Measurements from ENCODE around the gene TMEM63C. TPM values are rescaled to one million over a fixed set of nuclear protein-coding genes. Genes with fewer than 3 reads are reported as not detected.

Gene TMEM63C
- total RNA-seq, 4 donors from 2014 or later, result 0.98 to 1.9 TPM; not detected in 2

GRCh38 chr14:77230914-77231313, 49.3 kb downstream of the TMEM63C start:
- intact Hi-C loops (cut with DNase I; ENCODE audit: low total_unique reads), result no loop called here

DNA sequence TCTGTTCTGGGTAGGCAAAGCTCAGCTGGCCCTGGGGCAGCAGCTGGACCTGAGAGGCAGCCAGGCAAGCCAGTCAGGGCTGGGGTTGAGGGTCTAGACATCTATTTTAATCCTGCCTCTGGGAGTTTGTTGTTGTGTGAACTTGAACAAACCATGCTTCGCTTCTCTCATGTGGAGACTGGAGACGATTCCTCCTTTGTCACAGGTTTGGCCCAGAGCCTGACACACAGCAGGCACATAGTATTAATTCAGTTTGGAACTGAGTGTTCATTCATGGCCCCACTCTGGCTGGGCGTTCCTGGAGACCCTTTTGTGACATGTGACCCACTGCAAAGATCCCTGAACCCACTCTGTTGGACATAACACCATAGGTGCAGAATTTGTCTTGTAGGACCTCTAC, 50.1 kb downstream of the TMEM63C start:
- no peak for DNase-seq
- no peak overlapping the region for H3K4me3 ChIP-seq
- H3K27me3 ChIP-seq, result no peaks in the 10 kb centered on the region
- no peaks in the 10 kb centered on the region for H3K9me3 ChIP-seq
- no peak overlapping the region for H3K27ac ChIP-seq
- no peaks in the 10 kb centered on the region for H3K4me1 ChIP-seq
- TF ChIP-seq CTCF (IDR thresholded peaks at IDR 0.05) (no peak), POLR2A (IDR thresholded peaks at IDR 0.05) (no peak)
- H3K36me3 ChIP-seq, result no peaks in the 10 kb centered on the region
- intact Hi-C loops (cut with DNase I; ENCODE audit: low total_unique reads), result no loop called here

More at GRCh38 chr14:77230914-77231313, 49.3 kb downstream of the TMEM63C start:
- no peaks in the 10 kb centered on the region for H3K27me3 ChIP-seq
- TF ChIP-seq CTCF (IDR thresholded peaks at IDR 0.05) (no peak), POLR2A (IDR thresholded peaks at IDR 0.05) (no peak)
- no peak overlapping the region for H3K4me3 ChIP-seq
- H3K27ac ChIP-seq, result no peak overlapping the region
- H3K9me3 ChIP-seq, result no peaks in the 10 kb centered on the region
- H3K36me3 ChIP-seq, result no peaks in the 10 kb centered on the region
- no peak for DNase-seq
- no peaks in the 10 kb centered on the region for H3K4me1 ChIP-seq

GRCh38 chr14:77236814-77237213, 55.2 kb downstream of the TMEM63C start:
- H3K27me3 ChIP-seq, result no peaks in the 10 kb centered on the region
- H3K4me3 ChIP-seq, result no peak overlapping the region
- H3K4me1 ChIP-seq, result no peaks in the 10 kb centered on the region
- no peaks in the 10 kb centered on the region for H3K36me3 ChIP-seq
- intact Hi-C loops (cut with DNase I; ENCODE audit: low total_unique reads), result no loop called here
- H3K27ac ChIP-seq, result no peak overlapping the region
- H3K9me3 ChIP-seq, result no peaks in the 10 kb centered on the region
- no peak for DNase-seq
- TF ChIP-seq POLR2A (IDR thresholded peaks at IDR 0.05) (no peak), CTCF (IDR thresholded peaks at IDR 0.05) (no peak)

DNA sequence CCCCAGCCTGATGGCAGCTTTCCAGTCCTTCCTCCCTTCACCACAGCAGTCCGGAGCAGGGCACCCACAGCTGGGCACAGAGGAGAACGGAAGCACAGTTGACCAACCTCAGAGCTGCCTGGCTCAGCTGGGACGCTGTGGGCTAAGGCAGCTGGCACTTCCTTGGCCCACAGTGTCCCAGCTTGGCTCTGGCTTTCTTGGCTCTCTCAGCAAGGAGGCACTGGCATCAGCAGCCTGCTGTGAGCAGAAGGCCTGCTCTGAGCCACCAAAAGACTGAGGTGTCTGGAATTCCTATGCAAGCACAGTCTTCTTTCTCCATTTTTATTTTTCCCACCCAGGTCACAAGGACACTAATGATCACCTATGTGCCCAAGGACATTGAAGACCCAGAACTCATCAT, 56.8 kb downstream of the TMEM63C start:
- H3K4me1 ChIP-seq, result no peaks in the 10 kb centered on the region
- no peaks in the 10 kb centered on the region for H3K36me3 ChIP-seq
- DNase-seq, result no peak
- H3K27me3 ChIP-seq, result no peaks in the 10 kb centered on the region
- H3K9me3 ChIP-seq, result no peaks in the 10 kb centered on the region
- H3K4me3 ChIP-seq, result no peak overlapping the region
- TF ChIP-seq POLR2A (IDR thresholded peaks at IDR 0.05) (no peak), CTCF (IDR thresholded peaks at IDR 0.05) (no peak)
- H3K27ac ChIP-seq, result no peak overlapping the region
- intact Hi-C loops (cut with DNase I; ENCODE audit: low total_unique reads), result no loop called here

- Histone ChIP-seq H3K36me3 (no peaks in the 10 kb centered on the region), H3K27ac (no peak overlapping the region), H3K4me1 (no peaks in the 10 kb centered on the region), H3K4me3 (no peak overlapping the region), H3K9me3 (no peaks in the 10 kb centered on the region), H3K27me3 (no peaks in the 10 kb centered on the region)
- TF ChIP-seq POLR2A (IDR thresholded peaks at IDR 0.05), result no peak
- TF ChIP-seq CTCF (IDR thresholded peaks at IDR 0.05), result no peak
- no peak for DNase-seq
- intact Hi-C loops (cut with DNase I; ENCODE audit: low total_unique reads), result no loop called here
These were observed 57.4 kb downstream of the TMEM63C start for GRCh38 chr14:77238996-77239395.
